HG03159 (cell line): ENCODE results near the gene RAE1.

ENCODE experiments used
- ATAC-seq: cut with Tn5 transposase; IDR thresholded peaks from one replicate; pipeline ENCODE4 v1.9.1; 2021; ENCODE audit warnings: mild to moderate bottlenecking, moderate library complexity; ENCODE audit not compliant: unreplicated experiment

RAE1 gene

DNA sequence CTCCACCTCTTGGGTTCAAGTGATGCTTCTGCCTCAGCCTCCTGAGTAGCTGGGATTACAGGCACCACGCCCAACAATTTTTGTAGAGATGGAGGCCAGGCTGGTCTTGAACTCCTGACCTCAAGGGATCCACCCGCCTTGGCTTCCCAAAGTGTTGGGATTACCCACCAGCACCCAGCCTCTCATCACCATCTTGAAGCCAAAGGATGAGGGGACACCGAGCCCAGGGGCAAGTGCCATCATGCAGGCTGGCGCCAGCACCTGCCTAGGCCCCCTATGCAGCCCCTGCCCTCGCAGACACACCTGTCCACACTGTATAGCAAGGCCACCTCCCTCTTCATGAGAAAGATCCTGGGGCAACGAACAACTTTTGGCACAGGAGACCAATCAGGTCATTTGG, 34.9 kb downstream of the RAE1 start:
- no peak for ATAC-seq

DNA sequence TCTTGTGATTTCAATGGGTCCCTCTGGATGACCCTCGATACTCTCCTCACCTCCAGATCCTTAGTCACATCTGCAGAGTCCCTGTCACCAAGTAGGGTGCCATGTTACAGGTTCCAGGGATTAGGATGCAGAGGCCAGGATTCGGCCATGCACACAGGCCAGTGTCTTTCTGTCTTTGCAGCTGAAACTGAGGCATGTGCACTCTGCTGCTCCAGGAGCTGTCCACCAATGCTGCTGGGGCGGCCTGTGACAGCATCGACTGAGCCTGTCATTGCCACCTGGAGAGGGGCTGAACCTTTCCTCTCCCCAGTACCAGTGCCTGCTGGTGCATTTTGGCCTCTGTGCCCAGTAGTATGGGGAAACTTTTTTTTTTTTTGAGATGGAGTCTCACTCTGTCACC, 35.7 kb downstream of the RAE1 start:
- no peak for ATAC-seq

DNA sequence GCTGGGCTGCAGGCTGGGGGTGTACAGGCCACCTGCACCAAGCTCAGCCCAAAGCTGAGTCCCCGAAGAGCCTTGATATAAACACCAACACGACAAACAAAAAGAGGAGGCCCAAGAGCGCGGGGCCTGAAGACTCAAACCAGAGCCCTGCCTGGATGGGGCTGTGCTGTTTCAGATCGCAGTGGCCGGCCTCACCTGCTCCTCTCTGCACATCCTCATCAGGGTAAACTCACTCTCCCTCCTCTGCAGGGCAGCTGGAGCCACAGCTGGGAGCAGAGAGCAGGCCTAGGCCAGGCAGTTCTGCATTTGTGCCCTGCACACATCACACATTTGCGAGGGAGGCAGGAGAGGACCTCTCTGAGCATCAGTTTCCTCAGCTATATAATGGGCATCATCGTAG, 36.4 kb downstream of the RAE1 start:
- no peak for ATAC-seq

DNA sequence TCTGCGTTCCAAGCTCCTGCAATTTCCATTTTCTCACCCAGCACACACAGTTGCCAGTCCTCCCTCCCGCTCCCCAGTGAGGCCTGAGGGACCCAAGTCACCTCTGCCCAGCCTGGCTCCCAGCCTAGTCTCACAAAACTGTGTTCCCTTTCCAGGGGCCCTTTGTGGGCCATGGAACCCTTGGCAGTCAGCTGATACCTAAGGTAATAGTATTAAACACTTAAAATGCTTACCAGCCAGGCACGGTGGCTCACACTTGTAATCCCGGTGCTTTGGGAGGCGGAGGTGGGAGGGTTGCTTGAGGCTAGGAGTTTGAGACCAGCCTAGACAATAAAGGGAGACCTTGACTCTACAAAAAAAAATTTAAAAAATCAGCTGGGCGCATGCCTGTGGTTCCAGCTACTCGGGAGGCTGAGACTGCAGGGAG, 36.9 kb downstream of the RAE1 start:
- ATAC-seq: no peak

DNA sequence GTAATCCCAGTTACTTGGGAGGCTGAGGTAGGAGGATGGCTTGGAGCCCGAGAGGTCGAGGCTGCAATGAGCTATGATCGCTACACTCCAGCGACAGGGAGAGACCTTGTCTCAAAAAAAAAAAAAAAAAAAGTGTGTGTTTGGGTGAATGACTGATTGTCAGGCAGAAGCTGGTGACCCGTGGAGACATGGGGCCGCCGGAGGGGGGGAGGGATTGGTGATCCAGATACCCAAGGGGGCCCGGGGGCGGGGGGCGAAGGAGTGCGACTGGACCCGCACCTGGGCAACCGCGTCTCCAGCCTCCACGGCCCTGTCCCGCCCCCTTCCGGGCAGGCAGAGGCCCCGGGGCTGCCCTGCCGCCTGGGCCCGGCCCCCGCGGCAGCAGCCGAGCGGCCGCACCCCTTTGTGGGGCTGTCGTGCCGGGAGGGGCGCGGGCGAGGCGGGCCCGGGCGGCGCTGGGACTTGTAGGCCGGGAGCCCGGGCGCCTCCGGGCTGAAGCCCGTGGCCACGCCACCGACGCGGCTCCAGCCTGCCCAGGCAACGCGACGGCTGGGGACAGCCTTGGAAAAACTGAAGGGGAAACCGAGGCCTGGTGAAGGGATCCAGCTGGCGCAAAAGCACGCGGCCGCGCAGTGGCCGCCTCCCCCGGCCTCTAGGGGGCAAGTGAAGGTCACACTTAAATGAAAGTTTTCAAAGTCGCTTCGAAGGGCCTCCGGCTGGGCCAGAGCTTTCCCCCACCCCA, 38.1 kb downstream of the RAE1 start:
- ATAC-seq: peak; percentile 22

DNA sequence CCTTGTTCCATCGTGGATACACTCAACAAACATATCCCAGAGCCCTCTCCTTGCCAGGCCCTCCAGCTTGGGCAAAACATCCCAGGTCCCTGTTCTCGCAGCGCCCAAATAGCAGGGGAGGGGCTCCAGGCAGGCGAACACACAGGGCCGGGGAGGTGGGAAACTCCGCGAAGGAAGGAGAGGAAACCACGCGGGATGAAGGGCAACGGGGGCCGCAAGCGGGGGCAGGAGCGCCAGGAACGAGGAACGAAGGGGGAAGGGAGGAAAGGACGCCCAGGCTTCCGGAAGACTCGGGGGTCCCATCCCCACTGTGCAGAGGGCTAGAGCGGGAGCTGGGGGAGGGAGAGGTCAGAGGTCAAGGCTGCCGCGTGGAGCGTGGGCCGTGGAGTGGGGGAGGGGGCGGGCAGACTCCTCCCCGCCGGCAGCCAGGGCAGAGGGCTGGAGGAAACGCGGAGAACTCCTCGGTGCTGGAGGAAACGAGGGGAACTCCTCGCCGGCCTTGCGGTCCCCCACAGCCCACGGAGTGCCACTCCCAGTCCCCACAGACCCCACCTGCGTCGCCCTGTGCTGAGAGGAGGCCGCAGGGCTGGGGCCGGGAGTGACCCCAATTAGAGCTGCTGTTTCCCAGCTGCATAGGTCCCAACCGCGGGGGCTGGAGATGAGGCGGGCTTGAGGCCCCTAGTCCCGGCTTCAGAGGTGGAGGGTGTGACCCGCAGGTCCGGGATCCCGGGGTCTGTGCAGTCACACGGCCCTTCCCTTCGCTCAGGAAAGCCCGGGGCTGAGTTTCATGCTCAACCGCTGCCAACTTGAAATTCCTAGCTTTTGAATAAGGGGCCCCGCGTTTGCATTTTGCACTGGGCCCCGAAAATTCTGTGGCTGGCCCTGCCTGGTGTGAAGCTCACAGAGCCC, 38.9 kb downstream of the RAE1 start:
- ATAC-seq: no peak

DNA sequence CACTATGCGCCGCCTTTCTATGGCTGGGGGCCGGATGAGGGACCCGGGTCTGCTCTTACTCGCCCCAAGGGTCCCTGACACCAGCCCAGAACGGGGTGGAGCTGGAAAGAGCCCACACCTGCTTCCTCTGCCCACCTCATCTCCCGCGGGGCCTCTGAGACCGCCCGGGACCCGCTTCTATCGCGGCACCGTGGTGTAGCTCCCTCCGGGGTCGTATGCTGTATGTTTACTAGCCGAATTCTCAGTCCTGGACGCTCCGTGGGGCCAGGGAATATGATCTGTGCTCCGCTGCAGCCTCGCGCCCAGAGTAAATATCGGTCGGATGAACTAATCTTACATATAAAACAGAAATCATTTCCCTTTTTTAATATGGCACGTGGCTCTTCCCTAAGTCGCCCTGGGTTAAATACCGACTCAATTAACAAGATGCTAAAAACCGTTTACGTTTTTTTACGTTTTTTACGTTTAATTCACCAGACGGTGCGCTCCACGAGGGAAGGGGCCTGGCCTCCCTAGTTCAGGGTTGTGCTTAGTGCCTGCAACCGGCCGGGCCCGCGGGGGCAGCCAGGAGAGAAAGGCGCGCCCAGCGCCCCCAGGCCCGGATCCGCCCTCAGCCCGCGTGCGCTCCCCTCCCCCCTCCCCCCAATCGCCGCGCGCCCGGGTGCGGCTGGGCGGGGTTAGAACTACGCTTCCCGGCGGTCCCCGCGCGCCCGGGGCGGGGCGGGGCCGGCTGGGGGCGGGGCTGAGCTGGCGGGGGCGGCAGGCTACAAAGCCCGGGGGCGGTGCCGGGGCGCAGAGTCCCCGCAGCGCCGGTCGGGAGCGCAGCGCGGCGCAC, 39.8 kb downstream of the RAE1 start, which contains the start of gene RBM38:
TSS of gene RBM38 (plus strand) at position 793 of the 835 bp plus-strand sequence. CDS start 186 bp downstream, outside the sequence.
- ATAC-seq: peak; percentile 49

DNA sequence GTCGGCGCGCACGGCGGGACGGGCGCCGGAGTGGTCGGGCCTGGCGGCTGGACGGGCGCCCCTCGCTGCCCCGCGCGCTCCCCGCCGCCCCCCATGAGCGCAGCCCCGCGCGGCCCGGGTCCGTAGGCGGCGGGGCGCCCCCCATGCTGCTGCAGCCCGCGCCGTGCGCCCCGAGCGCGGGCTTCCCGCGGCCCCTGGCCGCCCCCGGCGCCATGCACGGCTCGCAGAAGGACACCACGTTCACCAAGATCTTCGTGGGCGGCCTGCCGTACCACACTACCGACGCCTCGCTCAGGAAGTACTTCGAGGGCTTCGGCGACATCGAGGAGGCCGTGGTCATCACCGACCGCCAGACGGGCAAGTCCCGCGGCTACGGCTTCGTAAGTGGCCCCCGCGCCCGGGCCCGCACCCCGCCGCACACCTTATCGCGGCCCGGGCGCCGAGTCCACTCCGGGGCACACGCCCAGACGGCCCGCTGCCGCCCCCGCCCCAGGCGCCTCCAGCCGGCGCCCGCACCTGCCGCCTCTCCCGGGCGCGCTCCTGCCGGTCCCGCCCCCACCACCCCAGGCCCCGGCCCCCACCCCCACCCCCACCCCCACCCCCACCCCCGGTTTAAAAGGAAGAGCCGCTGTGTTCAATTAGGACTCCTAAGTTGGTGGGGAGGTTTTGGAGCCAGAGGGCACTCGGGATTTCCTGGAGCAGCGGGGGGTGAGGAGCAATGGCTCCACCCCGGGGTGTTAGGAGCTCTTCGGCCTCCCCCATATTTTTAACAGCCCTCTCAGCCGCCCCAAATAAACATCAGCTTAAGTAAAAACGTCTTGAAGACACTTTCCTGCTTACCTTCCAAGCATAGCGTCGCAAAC, 40.6 kb downstream of the RAE1 start:
- ATAC-seq: no peak

DNA sequence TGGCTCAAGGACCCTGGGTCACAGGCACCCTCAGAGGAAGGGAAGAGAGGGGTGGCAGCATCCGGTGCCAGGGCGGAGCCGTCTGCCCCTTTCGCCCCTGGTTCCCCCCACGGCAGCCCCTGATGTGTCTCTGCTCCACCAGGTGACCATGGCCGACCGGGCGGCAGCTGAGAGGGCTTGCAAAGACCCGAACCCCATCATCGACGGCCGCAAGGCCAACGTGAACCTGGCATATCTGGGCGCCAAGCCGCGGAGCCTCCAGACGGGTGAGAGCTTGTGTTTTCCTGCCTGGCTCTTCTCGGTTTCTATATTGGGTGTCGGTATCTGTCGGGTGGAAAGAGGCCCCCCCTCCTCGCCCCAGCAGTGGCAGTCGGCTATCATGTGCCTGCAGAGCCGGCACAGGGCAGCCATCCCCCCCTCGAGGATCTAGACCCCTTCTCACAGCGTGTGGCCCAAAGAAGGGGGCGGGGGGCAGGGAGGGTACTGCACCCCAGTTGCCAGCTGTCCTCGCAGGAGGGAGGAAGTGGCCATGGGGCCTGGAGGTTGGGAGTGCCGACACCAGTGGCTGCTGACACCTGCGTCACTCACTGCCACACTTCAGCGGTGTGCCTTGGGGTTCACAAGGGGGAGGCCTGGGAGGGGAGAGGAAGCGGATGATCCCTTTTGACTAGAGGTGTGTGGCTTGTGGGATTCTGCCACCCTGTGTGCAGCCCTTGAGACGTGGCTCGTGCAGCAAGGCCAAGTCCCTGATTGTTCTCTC, 41.6 kb downstream of the RAE1 start:
- ATAC-seq: no peak

DNA sequence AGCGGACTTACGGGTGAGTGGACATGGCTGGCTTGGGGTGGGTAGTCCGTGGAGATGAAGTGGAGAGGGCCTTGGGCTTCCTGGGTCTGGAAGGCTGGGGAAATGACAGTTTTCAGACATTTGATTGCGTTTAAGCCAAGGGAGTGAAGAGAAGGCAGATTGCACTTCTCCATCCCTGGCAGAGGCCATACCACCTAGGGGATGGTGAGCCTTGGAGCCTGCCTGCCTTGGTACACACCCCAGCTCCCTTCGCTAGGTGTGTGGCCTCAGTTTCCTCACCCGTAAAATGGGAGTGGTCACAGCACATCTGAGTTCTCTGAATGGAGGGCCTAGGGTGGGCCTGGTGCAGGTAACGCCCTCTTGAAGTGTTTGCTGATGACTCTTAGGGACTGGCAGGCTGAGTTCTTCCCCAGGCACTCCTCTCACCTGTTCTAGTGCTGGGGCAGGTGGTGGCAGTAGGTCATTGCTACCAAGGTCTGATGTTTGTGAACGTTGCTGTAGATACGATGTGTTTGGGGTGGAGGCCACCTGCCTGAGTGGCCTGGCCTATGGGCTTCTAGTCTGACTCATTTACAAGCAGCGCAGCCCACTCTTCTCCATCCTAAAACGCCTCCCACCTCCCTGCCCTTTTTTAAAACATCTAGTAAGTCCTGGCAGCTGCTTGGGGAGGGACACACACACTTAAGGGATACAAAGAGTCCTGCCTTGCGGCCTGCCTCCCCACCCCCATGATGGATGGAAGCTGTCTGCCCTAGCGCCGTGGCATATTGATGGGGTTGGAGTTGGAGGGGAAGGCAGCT, 42.5 kb downstream of the RAE1 start:
- ATAC-seq: no peak

DNA sequence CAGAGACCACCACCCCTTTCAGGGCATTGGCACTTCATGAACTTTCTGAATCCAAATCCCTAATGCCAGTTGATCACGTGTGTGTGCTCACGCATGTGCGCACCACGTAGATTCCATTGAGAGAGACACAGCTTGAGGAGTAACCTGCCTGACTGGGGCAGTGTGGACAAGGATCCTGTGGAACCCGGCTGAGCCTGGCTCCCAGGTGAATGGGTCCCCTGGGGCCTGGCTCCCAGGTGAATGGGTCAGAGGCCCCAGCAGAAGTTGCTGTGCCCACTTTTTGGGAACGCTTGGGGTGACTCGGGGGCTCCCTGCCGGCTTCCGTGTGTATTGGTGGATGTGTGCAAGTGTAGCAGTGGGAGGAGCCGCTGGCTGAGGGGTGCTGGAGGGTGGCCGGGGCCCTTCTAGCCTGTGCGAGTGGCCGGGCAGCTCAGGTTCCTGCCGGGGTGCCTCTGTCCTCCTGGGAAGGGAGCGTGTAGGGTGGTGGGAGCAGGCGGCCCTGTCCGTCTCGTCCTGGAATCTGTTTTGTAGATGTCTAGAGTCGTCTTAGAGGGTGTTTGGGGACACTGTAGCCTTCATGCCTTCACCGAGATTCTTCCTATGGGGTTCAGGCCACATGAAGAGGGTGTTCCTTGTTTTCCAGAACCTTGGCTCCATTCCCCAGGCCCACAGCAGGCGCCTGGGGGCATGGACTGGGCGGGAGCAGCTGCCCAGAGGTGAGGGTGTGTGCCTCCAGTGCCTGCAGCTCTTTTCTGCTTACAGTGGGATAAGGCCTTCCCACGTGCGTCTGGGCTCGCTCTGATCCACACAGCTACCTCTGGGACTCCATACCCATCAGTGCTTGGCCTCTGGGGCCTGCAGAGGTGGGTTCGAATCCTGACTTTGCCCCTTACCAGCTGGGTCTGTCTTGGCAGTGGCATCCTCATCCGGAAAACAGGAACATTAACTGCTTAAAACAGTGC, 43.3 kb downstream of the RAE1 start:
- ATAC-seq: no peak

DNA sequence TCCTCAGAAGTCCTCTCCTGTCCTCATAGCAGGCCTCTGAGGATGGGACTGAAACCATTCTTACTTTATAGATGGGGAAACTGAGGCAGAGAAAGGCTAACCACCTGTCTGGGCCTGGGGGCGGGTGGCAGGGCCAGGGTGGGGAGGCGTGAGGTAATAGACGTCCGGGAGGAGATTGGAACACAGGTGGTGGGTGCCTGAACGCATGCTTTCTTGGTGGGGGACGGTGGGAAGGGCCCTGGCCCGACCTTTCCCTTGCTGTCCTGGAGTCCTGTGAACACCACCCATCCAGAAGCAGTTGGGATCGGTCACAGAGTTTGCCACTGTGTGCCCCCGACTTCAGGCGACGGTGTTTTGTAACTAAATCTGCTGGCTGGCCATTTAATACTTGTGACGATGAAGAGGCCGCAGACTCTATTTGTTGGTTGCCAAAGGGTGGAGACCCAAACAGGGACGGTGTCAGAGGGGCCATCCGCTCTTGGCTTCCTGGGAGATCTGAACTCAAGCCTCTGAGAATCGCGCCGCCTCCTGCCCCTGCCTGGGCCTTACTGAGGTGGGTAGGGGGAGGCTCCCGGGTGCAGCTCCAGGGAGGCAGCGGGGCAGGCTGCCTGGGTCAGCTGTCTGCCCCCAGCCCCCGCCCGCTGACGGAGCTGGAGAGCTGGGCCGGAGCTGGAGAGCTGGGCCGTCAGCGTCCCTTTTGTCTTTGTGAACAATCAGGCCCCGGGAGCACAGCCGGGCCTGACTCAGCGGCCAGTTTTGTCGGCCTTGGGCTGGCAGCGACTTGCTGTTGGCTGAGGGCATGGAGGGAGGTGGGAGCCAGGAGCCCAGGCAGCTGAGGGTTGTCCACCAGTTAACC, 44.3 kb downstream of the RAE1 start:
- no peak for ATAC-seq

DNA sequence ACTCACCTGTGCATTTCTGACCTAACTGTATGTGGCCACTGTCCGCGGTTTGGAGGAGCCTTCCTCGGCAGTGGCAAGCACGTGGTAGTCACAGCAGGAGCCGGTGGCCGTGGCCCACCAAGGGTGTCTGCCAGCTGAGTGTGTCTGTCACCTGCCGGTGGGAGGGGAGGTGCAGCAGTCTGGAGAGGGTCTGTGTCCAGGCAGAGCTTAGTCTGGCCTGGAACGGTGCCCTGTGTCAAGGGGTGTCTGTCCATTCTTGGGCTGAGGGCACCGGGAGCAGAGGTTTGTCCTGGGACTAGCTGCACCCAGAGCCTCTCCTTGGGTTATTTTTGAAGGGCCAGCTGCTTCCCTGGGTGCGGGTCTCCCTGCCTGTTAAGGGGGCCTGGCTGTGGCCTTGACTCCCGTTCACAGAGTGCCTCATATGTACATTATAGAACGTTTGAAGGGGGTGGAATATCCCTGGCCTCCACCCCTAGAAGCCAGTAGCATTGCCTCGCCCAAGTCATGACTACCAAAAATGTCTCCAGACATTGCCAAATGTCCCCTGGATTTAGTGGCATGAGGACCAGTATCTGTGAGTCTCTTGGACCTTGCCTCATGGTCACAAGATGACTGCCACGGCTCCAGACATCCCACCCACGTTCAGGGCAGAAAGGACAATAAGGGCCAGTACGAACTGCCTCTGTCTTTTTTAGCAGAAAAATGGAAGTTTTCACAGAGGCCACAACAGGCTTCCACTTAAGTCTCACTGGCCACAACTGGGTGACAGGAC, 45.3 kb downstream of the RAE1 start:
- ATAC-seq: no peak

DNA sequence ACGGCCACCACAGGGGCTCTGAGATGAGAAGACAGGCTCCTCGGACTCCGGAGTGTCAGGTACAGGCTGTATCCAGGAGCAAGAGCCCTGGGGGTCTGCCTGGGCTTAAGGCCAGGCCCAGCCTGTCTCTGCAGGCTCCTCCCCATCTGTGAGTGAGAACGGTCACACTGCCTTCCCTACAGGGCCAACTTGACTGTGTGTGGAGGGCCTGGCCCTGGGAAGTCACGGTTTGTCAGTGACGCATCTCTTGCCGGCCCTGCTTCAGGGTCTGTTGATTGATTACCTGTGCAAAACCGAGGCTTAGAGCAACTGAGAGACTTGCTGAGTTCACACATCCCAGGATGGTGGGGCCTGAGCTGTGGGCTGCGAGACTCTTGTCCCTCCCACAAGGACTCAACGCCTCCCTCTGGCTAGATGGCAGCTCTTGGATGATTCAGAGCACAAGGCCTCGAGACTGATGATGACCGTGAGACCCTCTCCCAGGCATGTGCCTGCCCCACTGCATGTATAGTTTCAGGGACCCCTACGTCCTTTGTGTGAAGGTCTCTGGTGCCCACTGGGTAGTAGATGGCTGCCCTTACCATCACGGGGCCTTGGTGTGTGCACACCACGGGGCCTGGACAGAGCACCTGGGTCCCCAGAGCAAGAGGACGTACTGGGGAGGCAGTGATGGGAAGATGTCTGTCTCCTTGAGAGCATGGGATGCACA, 46.1 kb downstream of the RAE1 start:
- ATAC-seq: no peak

DNA sequence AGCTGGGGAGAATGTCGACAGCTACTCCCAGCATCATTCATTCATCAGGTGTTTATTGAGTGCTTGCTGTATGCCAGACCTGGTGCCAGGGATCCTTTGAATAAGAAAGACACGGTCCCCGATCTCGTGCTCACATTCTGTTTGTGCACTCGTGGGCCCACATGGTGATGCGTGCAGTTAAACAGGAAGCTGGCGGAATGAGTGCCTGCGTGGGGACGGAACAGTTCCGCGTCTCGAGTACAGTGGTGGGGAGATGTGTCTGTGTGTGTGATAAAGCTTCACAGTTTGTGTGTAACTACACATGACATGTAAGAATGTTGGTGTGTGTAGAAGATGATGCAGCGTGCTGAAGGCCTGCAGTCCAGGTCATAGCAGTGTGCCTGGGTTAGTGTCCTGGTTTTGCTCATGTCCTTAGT, 46.6 kb downstream of the RAE1 start:
- ATAC-seq: peak; percentile 11
